HG03135 (cell line): ENCODE data around the gene RGL1.
"Not testable (repeated sequence)": the region's sequence is repeated elsewhere in the genome, so short reads cannot be mapped to it uniquely, and the experiment has no call there.

Experiments
- ATAC-seq: cut with Tn5 transposase; IDR thresholded peaks from one replicate; pipeline ENCODE4 v1.9.1; 2021; ENCODE audit warnings: mild to moderate bottlenecking, moderate library complexity; ENCODE audit not compliant: unreplicated experiment

The RGL1 gene

DNA sequence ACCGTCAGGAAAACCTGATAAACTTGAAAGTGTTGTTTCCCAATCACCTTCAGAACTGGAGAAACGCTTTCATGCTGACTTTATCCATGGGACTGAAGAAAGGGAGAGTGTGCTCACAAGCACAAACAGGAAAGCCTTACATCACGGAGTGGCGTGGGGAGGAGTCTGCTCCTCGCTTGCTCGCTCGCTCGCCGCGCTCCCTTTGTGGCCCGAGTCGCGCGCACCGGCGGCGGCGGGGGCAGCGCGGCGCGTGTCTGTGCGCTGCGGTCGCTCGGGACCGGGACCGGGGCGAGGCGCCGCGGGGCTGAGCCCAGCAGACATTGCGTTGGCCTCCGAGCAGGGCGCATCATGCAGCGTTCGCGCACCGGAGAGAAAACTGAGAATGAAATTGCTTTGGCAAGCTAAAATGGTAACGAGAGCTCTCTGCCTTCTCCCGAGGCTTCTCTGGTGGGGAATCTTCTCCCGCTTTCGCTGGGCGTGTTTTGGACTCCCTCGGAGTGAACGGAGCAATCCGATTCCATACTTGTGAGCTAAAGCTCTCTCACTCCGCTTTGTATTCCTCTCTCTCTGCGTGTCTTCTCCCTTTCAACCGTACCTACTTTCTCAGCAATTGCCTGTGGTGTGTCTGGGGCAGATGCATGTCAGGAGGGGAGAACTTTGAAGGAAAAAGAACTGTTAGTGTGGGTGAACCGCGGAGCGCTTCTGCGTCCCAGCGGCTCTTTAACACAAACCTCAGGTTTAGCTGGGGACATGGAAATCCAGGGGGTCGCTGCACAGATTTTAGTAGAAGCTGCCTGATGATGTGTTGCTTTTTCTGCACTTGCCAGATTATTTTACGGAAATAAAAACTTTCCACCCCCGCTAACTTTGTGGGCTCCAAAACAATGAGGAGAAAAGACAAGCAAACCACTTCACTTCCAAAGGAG lies at the start of gene RGL1:
Gene RGL1, plus strand, starts transcription at position 205 of the 926 bp plus-strand sequence. Its CDS starts 178 bp downstream, at position 383.
- ATAC-seq: peak; percentile 47

DNA sequence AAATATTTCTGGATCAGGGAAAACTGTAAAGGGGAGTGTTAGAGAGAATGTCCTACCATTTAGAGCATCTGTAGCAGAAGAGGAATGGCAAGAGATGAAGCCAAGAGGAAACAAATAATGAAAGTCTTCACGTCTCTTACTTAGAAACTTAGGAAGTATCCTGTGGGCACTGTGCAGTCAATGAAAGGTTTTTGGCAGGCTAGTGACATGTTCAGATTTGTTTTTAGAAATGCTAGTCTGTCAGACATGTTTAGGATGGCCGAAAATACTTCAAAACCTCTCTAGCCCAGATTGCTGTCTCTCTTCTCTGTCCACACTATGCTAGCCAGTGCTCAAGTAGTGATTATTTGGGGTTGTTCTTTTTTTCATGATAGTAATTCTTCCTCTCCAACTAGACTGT lies 48.6 kb upstream of the RGL1 start:
- no peak for ATAC-seq

DNA sequence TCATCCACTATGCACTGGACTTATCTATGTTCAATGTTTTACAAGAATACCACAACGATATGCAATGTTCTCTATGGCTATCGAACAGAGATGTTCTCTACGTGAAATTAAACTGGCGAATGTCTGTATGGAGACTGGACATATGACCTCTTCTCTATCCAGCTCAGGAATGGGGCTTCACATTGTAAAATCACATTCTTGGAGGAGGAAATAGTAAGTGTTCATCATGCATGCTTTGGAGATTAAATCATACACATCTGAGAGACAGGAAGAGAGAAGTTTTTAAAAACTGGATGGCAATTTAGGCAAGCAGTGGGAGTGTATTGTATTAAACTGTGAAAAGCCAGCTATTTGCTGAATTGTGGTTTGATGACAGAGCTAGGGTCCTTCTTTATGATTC lies 47.9 kb upstream of the RGL1 start:
- no peak for ATAC-seq

DNA sequence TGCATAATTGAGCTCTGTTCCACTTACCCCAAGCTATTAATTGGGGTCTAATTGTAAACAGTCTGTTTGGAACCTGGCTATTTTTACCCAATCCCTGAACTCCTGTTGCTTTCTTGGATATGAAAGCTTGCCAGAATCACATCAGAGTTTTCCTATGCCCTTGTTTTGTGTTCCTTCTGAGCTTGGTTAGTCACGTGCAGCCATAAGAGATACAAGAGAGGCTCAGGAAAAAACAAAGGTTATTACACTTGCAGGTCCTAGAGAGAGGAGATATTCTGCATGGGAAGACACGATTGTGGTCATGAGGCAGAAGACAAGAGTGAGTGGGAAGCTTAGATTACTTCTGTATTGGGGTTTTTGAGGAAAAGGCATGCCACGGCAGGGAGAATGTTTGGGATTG lies 46.0 kb upstream of the RGL1 start:
- ATAC-seq: no peak

DNA sequence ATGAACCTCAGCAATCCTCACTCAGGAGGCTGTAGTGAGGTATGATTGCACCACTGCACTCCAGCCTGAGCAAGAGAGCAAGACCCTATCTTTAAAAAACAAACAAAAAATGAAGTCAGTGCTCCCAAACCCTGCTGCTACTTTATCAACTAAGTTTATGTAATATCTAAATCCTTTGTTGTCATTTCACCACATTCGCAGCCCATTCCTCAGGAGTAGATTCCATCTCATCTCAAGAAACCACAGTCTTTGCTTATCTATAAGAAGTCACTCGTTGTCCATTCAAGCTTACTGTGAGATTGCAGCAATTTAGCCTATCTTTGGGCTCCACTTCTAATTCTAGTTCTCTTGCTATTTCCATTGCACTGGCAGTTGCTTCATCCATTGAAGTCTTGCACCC lies 44.3 kb upstream of the RGL1 start:
- ATAC-seq: no peak

DNA sequence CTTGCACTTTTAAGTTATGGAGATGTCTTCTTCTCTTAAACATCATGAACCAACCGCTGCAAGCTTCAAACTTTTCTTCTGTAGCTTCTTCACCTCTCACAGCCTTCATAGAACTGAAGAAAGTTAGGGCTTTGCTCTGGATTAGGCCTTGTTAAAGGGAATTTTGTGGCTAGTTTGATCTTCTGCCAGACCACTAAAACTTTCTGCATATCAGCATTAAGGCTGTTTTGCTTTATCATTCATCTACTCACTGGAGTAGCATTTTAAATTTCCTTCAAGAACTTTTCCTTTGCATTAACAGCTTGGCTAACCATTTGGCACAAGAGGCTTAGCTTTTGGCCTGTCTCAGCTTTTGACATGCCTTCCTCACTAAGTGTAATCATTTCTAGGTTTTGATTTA lies 43.0 kb upstream of the RGL1 start:
- no peak for ATAC-seq

DNA sequence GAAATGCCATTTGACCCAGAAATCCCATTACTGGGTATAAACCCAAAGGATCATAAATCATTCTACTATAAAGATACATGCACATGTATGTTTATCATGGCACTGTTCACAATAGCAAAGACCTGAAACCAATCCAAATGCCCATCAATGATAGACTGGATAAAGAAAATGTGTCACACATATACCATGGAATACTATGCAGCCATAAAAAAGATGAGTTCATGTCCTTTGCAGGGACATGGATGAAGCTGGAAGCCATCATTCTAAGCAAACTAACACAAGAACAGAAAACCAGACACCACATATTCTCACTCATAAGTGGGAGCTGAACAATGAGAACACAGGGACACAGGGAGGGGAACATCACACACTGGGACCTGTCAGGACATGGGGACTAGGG lies 42.1 kb upstream of the RGL1 start:
- not testable (repeated sequence) for ATAC-seq

DNA sequence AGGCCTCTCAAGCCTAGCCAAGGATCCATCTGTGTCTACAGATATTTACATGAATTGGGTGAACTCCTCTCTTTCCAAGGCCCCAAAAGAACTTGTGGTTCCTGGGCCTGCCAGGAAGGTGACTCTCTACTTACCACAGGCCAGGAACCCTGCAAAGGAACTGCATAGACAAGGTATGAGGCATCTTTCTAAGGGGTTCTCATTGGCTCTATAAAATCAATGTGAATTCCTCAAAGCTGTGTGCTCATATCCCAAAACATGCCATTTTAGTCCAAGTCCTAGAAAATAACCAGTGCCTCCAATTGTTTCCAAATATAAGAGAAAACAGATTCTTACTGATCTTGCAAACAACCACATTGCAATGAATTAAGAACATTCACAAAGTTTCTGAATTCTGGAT lies 39.9 kb upstream of the RGL1 start:
- no peak for ATAC-seq

DNA sequence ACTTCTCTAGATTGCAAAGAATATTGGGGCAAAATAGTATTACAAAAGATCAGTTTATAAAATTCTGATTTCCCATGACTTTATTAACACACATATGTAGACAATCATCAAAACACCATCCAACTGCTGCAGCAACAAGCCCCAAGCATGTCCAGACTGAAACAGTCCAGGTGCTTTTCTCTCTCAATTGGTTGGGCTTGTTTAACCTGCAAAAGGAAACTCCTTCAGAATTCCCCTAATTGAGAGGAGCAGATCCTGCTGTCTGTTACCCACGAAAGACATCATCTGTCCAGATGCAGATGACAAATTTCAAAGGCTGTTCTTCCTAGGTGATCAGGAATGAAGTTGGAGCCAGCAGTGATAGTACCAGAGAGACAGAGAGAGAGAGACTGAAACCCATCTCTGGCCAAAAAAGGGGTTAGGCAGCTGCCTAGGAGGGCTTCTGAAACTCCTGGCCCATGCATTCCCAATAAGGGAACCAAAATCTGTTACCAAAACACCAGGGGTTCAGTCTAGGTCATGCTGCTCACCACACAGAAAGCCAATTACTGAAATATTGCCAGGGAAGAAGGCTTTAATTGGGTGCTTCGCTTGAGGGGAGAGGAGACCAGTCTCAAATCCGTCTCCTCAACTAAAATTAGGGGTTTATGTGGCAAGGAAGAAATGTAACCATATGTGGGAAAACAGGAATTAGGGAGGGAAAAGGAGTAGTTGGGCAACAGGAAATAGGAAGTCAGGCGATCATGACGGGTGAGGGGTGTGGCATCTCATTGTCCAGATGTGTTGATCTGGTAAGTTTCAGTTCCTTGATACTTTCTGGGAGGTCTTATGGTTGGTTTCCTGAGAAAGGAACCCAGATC lies 34.7 kb upstream of the RGL1 start:
- no peak for ATAC-seq

DNA sequence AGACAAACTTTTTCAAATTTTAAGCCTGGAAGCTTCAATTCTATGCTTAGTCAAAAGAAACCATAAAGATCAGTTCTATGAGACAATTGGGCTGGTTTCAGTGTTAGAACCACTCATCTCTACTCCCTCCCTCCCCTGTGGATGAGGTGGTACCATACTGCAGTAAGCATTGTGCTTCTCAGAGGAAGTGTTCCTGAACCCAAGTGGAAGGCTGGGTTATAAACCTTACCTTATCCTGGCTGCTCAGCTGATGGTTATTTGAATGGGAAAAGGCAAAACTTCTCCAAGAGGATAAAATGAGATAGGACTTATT lies 34.1 kb upstream of the RGL1 start:
- no peak for ATAC-seq

DNA sequence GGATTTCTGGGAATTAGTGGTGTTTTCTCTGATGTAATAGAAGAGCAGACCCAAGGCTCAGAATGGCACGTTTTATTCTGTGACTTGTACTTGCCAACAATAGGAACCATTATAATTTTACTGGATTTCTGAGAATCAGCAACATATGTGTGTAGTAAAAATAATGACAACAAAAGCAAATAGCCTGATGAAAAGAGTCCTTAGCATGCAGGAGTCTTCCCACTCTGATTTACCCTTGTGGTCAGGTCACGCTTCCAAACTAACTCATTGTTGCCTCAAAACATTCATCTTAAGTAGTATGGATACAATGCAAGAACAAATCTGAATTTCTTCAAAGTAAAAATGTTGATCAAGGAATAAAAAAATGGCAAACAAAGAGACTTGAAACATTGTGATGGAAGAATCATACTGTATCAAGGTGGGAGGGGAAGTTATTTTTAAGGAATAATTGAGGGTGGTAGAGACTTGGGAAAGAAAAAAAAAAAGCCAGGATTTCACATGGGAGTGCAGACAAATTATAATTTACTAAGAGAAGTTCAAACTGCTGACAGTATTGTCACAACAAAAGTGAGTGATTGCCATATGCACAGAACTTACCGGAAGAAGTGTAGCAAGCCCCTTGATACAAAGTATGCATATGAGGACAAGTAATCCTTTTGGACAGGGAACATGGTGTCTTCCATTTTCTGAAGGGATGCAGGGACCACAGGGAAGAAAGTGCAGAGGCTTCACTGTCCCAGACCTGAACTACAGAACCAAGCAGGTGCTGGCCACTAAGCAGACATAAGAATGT lies 31.2 kb upstream of the RGL1 start:
- no peak for ATAC-seq

DNA sequence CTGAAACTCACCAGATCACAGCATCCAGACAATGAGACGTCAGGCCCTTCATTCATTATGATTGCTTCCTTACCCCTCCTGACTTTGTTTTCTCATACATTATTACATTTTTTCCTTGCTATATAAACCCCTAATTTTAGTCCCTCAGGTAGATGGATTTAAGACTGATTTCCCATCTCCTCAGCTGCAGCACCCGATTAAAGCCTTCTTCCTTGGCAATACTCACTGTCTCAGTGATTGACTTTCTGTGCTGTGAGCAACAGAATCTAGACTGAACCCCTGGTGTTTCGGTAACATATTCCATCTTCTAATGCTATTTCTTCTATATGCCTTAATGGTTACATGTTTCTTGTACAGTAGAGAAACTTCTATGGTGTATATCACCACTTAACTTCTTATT lies 30.0 kb upstream of the RGL1 start:
- ATAC-seq: no peak

DNA sequence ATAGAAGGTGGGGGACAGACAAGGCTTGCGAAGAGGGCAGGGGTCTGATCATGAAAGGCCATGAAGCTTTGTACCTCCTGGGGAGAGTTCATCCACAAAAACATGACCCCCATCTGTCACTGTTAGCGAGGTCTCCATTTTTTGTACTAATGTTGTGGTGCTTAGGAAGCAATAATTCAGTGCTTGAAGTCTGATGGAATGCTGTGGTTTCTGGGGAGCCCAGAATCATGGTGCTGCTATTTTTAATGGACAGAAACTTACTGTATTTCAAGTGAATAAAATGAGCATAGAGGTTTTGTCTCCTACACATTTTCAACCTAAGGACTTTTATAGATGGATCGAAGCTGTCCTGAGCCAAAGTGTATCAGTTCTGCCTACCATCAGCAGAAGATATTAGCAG lies 28.2 kb upstream of the RGL1 start:
- no peak for ATAC-seq

DNA sequence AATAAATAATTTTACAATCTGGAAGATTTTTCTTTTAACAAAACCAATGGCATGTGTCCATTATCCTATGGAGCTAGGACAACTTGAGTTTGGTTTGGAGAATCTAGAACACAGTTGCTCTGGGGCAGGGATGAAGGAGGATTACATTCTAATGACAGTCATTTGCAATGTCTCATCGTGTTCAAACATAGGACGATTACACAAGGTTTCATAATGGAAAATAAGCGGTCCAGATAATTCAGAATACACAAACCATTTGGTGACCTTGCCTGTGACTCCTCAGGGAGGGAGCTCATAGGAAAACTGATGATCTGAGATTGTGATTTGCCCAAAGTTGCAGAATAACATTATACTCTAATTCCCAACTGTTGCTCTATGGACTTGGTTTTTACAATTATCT lies 27.6 kb upstream of the RGL1 start:
- no peak for ATAC-seq

DNA sequence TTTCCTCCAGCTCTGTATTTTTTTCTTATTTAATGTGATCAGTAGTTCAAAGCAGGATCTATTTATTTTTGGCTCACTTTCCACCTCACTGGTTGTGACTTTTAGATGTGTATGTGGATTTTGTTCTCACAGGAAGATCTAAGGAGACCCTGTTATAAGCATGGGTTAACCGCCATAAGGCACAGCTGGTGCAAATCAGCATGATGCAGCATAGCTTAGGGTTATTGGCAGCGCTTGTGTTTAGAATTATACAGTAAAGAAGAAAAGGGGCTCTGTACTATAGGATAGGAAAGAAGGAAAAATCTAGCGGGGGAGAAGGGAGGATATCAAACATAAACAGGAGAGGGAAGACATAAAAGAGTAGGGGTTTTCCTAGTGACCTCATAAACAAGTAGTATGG lies 26.9 kb upstream of the RGL1 start:
- ATAC-seq: no peak

DNA sequence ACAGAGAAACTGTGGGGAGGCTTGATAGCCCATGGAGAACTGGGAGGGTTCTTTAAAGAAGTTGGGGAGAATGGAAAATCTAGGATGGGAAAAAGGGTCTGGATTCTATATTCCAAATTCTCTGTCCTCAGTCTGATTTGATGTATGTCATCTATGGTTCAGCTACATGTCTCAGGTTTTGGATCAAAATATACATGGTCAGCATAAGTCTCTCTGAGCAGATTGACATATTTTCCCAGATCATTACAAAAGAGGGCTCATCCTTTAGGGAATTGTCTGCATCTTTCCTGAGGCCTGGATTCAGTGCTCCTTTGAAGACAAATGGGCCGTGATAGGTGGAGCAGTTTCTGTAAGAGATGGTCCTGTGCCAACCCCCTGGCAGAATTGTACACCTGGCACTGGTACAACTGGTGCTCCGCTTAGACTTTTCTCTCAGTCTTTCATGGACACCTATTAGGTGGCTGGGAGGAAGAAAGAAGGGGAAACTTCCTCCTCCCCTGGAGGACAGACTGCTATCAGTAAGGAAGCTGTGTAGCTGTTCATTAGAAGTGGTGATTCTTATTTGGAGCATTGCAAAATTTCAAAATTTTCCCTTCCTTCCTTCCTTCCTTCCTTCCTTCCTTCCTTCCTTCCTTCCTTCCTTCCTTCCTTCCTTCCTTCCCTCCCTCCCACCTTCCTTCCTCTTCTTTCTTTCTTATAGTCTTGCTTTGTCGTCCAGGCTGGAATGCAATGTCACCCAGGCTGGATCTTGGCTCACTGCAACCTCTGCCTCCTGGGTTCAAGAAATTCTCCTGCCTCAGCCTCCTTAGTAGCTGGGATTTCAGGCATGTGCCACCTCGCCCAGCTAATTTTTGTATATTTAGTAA lies 26.1 kb upstream of the RGL1 start:
- ATAC-seq: no peak

DNA sequence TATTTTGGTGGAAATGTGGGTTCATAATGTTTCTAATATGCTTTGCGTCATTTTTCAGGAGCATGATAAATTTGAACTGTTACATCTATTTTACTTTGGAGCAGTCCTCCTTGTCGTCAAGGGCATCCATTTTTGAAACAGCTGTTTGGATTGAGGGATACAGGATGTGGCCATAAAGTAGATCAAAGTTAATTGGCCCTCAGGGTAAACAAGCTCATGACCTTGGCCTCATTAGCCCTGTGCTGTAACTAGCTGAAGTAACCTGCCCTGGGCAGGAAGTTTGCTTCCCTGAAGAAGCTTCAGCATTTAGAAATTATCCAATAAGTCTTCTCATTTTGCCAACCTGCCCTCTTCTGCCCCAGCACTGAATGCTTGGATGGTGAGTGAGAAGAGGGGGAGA lies 24.8 kb upstream of the RGL1 start:
- ATAC-seq: no peak

DNA sequence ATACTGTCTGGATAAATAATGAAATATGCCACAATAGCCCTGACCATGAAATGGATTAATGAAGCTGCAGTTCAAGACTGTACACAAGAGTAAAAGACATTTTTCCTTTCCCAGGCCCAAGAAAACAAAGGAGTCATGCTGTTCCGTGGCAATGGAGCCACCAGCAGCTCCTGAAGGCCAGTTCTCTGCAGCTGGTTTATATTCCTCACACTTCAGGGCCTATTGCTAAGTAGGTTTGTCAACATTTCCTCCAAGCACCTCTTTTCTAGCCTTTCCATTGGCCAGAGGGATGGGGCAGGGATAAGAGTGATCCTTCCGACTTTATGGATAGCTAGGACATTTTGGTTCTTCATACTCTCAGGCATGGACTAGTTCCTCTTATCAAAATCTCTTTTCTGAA lies 24.2 kb upstream of the RGL1 start:
- no peak for ATAC-seq

DNA sequence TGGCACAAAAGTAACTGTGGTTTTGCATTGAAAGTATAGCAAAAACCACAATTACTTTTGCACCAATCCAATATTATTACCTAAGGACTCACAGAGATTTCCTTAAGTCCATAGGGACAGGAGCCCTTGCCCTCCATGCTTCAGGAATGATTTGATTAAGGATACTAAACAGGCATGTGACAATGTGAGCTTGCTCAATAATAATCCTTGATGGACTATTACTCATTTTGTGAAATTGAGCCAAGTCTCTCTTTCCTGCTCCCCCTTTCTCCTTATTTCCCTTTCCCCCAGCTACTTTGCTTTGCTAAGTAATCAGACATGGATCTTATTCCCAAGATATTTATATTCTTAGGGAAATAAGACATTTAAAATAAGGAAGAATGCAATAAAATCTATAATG lies 21.6 kb upstream of the RGL1 start:
- no peak for ATAC-seq
